Measurements from ENCODE around the gene ANKRD42. TPM values are rescaled to one million over a fixed set of nuclear protein-coding genes. Genes with fewer than 3 reads are reported as not detected.

Gene ANKRD42
- 4.2 TPM for total RNA-seq

DNA sequence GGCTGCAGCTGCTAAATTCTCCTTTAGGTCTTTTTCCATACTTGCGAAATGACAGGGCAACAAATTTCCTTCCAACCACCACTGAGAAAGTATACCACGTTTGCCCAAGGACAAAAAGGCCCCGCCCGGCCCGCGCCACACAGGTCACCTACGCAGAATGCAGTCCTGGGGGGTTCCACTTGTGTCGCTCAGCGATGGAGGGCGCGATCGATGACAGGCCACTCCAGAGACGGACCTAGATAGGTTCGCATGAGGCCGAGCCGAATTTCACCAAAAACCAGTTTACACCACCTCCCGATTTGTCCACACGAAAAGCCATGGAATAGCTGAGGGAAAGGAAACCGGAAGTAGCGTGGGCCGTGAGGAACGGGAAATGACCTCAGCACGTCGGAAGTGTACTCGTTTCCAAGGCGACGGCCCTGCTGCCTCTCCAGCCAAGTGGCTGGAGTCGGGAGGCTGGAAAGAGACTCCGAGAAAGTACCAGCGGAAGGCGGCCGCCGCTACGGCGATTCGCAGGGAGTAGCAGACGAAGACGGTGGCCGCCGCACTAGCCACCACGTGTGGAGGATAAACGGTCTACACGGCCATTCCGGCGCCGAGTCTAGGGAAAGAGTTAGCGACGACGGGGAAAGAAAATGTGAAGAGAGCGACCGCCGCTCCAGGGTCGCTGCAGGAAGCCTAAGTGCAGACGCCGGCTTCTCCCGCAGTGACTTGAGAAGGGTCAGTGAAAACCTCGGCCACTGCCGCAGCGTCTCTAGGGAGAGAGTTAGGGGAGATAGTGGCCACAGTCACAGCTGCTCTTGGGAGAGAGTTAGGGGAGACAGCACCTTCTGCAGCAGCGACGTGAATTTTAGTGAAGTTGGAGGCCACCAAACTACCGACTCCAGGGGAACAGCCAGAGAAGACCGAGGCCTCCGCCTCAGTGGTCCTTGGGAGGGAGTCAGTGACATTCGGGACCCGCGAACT is at the start of gene ANKRD42:
ANKRD42 (plus strand) TSS at position 398 of the 966 bp plus-strand sequence. CDS start 959 bp downstream, outside the sequence.
- peak within 1 kb of the TSS; percentile 88 for H3K27ac ChIP-seq (ENCODE audit: low read depth, low read length)
- peaks cover 19 to 28% (median 26%) of the 10 kb centered on the region in 3 donors for H3K4me1 ChIP-seq (ENCODE audit: control insufficient read depth in 3 of 3, insufficient read depth in 3 of 3, low read length in 3 of 3)
- H3K9ac ChIP-seq (ENCODE audit: low read depth in 1 of 3, low read length in 3 of 3), result peak within 1 kb of the TSS; percentile 88 to 94 (median 91)
- H3K27me3 ChIP-seq (ENCODE audit: control insufficient read depth in 3 of 3, insufficient read depth in 3 of 3, low read length in 3 of 3), result no peaks in the 10 kb centered on the region
- peaks cover 9 to 30% (median 13%) of the 10 kb centered on the region in 3 donors for H3K36me3 ChIP-seq (ENCODE audit: control insufficient read depth in 3 of 3, insufficient read depth in 3 of 3, low read length in 3 of 3)
- H3K4me3 ChIP-seq (ENCODE audit: low read length in 3 of 3), result peak within 1 kb of the TSS; percentile 77 to 92 (median 91)
- no peaks in the 10 kb centered on the region for H3K9me3 ChIP-seq (ENCODE audit: control insufficient read depth in 3 of 3, low read length in 3 of 3)

DNA sequence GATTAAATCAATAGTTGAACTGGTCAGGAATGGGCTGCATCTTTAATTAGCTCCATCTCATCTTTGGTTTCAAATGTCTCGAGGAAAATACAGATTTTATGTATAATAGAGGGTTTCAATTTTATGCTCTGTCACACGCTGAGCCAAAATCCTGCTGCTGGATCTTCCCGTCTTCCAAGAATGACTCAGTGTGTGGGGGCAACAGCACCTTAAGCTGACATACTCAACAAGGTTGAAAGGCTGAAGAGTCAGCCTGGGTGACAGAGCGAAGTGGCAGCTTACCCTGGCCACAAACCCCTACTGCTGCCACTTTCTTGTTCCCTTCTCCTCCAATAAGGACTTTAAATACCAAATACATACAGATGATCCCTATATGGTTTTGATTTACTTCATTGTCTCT is 45.6 kb upstream of the ANKRD42 start:
- no peak overlapping the region for H3K4me3 ChIP-seq (ENCODE audit: low read length in 3 of 3)
- H3K27me3 ChIP-seq (ENCODE audit: control insufficient read depth in 3 of 3, insufficient read depth in 3 of 3, low read length in 3 of 3), result no peaks in the 10 kb centered on the region
- H3K27ac ChIP-seq (ENCODE audit: low read depth, low read length), result no peak overlapping the region
- no peaks in the 10 kb centered on the region for H3K9me3 ChIP-seq (ENCODE audit: control insufficient read depth in 3 of 3, low read length in 3 of 3)
- H3K36me3 ChIP-seq (ENCODE audit: control insufficient read depth in 3 of 3, insufficient read depth in 3 of 3, low read length in 3 of 3), result no peaks in the 10 kb centered on the region
- no peak overlapping the region for H3K9ac ChIP-seq (ENCODE audit: low read depth in 1 of 3, low read length in 3 of 3)
- H3K4me1 ChIP-seq (ENCODE audit: control insufficient read depth in 3 of 3, insufficient read depth in 3 of 3, low read length in 3 of 3), result no peaks in the 10 kb centered on the region

DNA sequence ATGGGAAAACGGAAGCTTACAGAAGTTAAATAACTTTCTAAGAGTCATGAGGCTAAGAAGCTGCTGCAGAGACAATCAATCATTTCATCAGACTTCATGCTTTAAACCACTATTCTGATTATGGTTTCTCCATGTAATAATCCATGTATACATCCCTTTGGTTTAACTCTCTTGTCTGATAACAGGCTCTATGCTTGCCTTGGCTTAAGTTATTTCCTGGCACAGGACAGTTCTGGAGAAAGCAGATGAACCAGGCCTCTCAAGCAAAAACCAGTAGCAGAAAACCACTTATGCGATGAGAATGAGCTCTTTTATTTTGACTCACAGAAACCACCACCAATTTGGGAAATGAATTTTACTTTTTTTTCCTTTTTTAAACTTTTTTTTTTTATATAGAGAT is 43.1 kb upstream of the ANKRD42 start:
- H3K36me3 ChIP-seq (ENCODE audit: control insufficient read depth in 3 of 3, insufficient read depth in 3 of 3, low read length in 3 of 3), result no peaks in the 10 kb centered on the region
- no peak overlapping the region for H3K9ac ChIP-seq (ENCODE audit: low read depth in 1 of 3, low read length in 3 of 3)
- no peak overlapping the region for H3K4me3 ChIP-seq (ENCODE audit: low read length in 3 of 3)
- no peak overlapping the region for H3K27ac ChIP-seq (ENCODE audit: low read depth, low read length)
- H3K4me1 ChIP-seq (ENCODE audit: control insufficient read depth in 3 of 3, insufficient read depth in 3 of 3, low read length in 3 of 3), result no peaks in the 10 kb centered on the region
- H3K27me3 ChIP-seq (ENCODE audit: control insufficient read depth in 3 of 3, insufficient read depth in 3 of 3, low read length in 3 of 3), result no peaks in the 10 kb centered on the region
- no peaks in the 10 kb centered on the region for H3K9me3 ChIP-seq (ENCODE audit: control insufficient read depth in 3 of 3, low read length in 3 of 3)

DNA sequence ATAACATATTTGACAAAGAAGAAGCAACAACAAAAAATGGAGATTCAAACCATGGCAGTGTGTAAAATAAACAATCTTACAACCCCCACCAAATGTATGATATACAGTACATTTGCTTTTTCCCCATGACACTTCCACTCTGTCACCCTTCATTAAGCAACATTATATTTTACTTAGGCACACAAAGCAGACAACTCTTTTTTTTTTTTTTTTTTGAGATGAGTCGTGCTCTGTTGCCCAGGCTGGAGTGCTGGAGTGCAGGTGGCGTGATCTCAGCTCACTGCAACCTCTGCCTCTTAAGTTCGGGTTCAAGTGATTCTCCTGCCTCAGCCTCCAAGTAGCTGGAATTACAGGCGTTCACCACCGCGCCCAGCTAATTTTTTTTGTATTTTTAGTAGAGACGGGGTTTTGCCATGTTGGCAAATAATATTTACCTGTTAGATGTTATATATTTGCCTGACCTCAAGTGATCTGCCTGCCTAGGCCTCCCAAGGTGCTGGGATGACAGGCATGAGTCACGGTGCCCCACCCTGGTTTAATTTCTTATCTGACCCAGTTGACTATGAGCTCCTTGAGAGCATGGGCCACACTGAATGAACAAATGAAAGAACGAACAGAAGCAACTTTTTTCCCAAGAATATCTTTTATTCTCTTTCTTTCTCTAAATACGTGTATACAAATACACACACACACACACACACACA is 42.1 kb upstream of the ANKRD42 start:
- H3K9ac ChIP-seq (ENCODE audit: low read depth in 1 of 3, low read length in 3 of 3), result no peak overlapping the region
- H3K4me3 ChIP-seq (ENCODE audit: low read length in 3 of 3), result no peak overlapping the region
- peaks cover 0 to 4% (median 0%) of the 10 kb centered on the region in 3 donors for H3K4me1 ChIP-seq (ENCODE audit: control insufficient read depth in 3 of 3, insufficient read depth in 3 of 3, low read length in 3 of 3)
- H3K9me3 ChIP-seq (ENCODE audit: control insufficient read depth in 3 of 3, low read length in 3 of 3), result no peaks in the 10 kb centered on the region
- no peak overlapping the region for H3K27ac ChIP-seq (ENCODE audit: low read depth, low read length)
- no peaks in the 10 kb centered on the region for H3K27me3 ChIP-seq (ENCODE audit: control insufficient read depth in 3 of 3, insufficient read depth in 3 of 3, low read length in 3 of 3)
- no peaks in the 10 kb centered on the region for H3K36me3 ChIP-seq (ENCODE audit: control insufficient read depth in 3 of 3, insufficient read depth in 3 of 3, low read length in 3 of 3)

DNA sequence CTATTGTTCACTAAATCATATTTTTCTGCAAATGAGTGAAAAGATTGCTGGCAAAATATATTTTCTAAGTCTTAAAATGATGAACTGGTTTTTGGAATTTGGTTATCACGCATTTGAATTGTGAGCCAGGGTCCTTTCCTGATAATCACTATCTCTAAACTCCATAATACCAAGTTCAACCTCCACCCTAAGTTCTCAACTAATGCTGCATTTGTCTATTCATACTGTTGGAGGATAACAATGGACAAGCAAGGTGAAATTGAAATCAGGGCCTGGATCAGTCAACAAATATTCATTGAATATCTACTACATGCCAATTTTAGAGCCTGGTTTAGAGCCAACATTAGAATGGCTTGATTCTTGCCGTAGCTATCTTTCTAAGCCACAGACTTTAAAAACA is 41.2 kb upstream of the ANKRD42 start:
- Histone ChIP-seq H3K9me3 (ENCODE audit: control insufficient read depth in 3 of 3, low read length in 3 of 3) (no peaks in the 10 kb centered on the region), H3K4me1 (ENCODE audit: control insufficient read depth in 3 of 3, insufficient read depth in 3 of 3, low read length in 3 of 3) (peaks cover 0 to 4% (median 0%) of the 10 kb centered on the region in 3 donors), H3K9ac (ENCODE audit: low read depth in 1 of 3, low read length in 3 of 3) (no peak overlapping the region), H3K36me3 (ENCODE audit: control insufficient read depth in 3 of 3, insufficient read depth in 3 of 3, low read length in 3 of 3) (no peaks in the 10 kb centered on the region), H3K27me3 (ENCODE audit: control insufficient read depth in 3 of 3, insufficient read depth in 3 of 3, low read length in 3 of 3) (no peaks in the 10 kb centered on the region), H3K27ac (ENCODE audit: low read depth, low read length) (no peak overlapping the region), H3K4me3 (ENCODE audit: low read length in 3 of 3) (no peak overlapping the region)

DNA sequence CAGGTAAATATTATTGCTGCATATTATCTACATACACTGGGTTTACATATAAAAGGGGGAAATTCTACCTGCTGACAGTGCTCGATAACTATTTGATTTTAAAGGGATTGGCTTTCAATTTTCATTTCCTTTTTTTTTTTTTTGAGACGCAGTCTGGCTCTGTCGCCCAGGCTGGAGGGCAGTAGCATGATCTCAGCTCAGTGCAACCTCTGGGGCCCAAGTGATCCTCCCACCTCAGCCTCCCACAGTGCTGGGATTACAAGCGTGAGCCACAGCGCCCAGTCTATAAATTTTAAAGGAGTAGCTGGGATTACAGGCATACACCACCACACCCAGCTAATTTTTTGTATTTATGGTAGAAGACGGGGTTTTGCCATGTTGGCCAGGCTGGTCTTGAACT is 39.7 kb upstream of the ANKRD42 start:
- Histone ChIP-seq H3K4me3 (ENCODE audit: low read length in 3 of 3) (no peak overlapping the region), H3K27me3 (ENCODE audit: control insufficient read depth in 3 of 3, insufficient read depth in 3 of 3, low read length in 3 of 3) (no peaks in the 10 kb centered on the region), H3K4me1 (ENCODE audit: control insufficient read depth in 3 of 3, insufficient read depth in 3 of 3, low read length in 3 of 3) (peaks cover 0 to 4% (median 0%) of the 10 kb centered on the region in 3 donors), H3K9ac (ENCODE audit: low read depth in 1 of 3, low read length in 3 of 3) (no peak overlapping the region), H3K27ac (ENCODE audit: low read depth, low read length) (no peak overlapping the region), H3K36me3 (ENCODE audit: control insufficient read depth in 3 of 3, insufficient read depth in 3 of 3, low read length in 3 of 3) (no peaks in the 10 kb centered on the region), H3K9me3 (ENCODE audit: control insufficient read depth in 3 of 3, low read length in 3 of 3) (no peaks in the 10 kb centered on the region)

DNA sequence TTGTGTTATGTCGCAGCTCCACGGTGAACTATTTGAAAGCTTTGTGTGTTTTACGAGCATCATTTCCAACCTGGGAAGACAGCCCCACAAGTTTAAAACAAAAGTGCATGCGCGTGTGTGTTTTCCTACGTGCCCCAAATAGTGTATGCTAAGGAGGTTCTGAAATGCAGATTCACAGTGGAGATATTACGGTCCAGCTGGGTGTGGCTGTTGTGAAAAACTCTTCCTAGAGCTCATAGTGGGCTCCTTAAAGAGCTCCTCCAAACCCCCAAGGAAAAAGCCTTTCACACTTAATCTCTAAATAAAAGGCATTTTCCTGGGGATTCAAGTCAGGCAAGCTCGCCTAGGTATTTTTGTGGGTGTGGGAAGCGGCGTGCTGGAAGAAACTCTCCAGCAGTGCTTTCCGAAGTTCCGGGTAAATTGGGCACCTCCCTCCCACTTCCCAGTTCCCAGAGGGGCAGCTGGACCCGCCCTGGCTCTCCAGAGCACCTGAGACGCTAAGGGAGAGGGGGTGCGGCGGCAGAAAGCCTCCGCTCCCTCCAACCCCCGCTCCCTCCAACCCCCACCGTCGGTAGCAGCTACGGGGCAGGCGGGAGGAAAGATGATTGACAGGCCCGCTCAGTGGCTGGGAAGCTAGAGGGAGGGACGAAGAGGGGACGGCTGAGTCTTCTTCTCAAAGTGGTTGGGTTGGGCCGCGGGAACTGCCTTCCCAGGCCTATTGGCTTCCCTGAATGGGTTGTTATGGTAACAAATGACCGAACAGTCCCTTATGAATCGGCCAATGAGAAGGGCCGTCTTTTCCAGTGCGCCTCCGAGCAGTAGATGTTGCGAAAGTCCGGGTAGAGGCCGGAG is 37.1 kb upstream of the ANKRD42 start:
- Histone ChIP-seq H3K9ac (ENCODE audit: low read depth in 1 of 3, low read length in 3 of 3) (peak overlapping the region; percentile 88 to 95 (median 92)), H3K27ac (ENCODE audit: low read depth, low read length) (peak overlapping the region; percentile 93), H3K27me3 (ENCODE audit: control insufficient read depth in 3 of 3, insufficient read depth in 3 of 3, low read length in 3 of 3) (no peaks in the 10 kb centered on the region), H3K4me3 (ENCODE audit: low read length in 3 of 3) (peak overlapping the region; percentile 78 to 93 (median 88)), H3K9me3 (ENCODE audit: control insufficient read depth in 3 of 3, low read length in 3 of 3) (no peaks in the 10 kb centered on the region), H3K4me1 (ENCODE audit: control insufficient read depth in 3 of 3, insufficient read depth in 3 of 3, low read length in 3 of 3) (peaks cover 3 to 24% (median 12%) of the 10 kb centered on the region in 3 donors), H3K36me3 (ENCODE audit: control insufficient read depth in 3 of 3, insufficient read depth in 3 of 3, low read length in 3 of 3) (no peaks in the 10 kb centered on the region)

DNA sequence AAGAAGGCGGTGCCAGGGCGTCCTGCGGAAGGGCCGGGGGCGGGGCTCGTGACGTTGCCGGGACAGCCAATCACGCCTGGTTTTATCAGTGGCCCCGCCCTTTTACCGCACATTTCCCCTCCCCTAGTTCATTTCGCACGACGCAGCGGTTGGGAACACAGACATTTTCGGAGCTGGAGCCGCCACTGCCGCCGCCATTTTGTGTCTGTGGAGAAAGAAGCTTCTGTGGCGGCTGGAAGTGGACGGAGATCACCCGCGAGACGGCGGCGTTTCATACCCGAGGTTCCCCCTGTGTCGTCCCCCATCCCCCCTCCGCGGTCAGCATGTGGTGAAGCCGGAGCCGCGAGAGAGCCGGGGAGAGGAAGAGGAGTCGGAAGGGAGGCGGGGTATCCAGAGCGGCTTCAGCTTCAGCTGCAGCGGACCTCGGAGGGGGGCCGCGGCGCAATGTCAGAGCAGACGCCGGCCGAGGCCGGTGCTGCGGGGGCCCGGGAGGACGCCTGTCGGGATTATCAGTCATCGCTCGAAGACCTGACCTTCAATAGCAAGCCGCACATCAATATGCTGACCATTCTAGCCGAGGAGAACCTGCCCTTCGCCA is 36.4 kb upstream of the ANKRD42 start, which contains the start of gene PCF11:
PCF11 (plus strand) TSS at position 136 of the 598 bp plus-strand sequence; CDS start at position 445, 309 bp downstream.
- peak within 1 kb of the TSS; percentile 100 for H3K27ac ChIP-seq (ENCODE audit: low read depth, low read length)
- H3K27me3 ChIP-seq (ENCODE audit: control insufficient read depth in 3 of 3, insufficient read depth in 3 of 3, low read length in 3 of 3), result no peaks in the 10 kb centered on the region
- H3K4me1 ChIP-seq (ENCODE audit: control insufficient read depth in 3 of 3, insufficient read depth in 3 of 3, low read length in 3 of 3), result peaks cover 9 to 31% (median 16%) of the 10 kb centered on the region in 3 donors
- H3K4me3 ChIP-seq (ENCODE audit: low read length in 3 of 3), result peak within 1 kb of the TSS; percentile 95 to 99 (median 96)
- H3K9me3 ChIP-seq (ENCODE audit: control insufficient read depth in 3 of 3, low read length in 3 of 3), result no peaks in the 10 kb centered on the region
- peaks cover 0 to 5% (median 0%) of the 10 kb centered on the region in 3 donors for H3K36me3 ChIP-seq (ENCODE audit: control insufficient read depth in 3 of 3, insufficient read depth in 3 of 3, low read length in 3 of 3)
- peak within 1 kb of the TSS; percentile 100 for H3K9ac ChIP-seq (ENCODE audit: low read depth in 1 of 3, low read length in 3 of 3)

Data from skeletal muscle tissue (tissue), 4 donors.